B cell (primary cell): ENCODE data around the gene CRCP.

ENCODE experiments used
- EZH2 ChIP-seq: IDR thresholded peaks from 2 replicates; pipeline ENCODE4 v1.6.1; 2012; ENCODE audit warnings: borderline replicate concordance, low read depth, mild to moderate bottlenecking, moderate library complexity, low read length; ENCODE audit not compliant: insufficient read depth, poor library complexity, severe bottlenecking
- TF ChIP-seq, protein P1 (sequence below): fragments of 200-600 bp; IDR thresholded peaks from one replicate; pipeline ENCODE4 v1.8.0; 2022; ENCODE audit warnings: antibody characterized with exemption, mild to moderate bottlenecking

DNA sequence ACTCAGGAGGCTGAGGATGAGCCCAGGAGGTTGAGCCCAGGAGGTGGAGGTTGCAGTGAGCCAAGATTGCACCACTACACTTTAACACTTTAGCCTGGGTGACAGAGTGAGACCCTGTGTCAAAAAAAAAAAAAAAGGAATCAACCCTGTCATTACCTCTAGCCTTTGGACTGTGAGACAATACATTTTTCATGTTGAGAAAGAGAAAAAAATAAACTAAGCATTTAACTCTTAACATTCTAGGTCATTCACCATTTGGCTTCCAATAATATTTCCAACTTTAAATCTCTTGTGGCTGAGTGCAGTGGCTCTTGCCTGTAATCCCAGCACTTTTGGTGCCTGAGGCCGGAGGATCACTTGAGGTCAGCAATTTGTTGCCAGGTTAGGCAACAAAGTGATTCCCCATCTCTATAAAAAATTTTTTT is 48.6 kb downstream of the CRCP start:
- TF ChIP-seq, protein P1, sequence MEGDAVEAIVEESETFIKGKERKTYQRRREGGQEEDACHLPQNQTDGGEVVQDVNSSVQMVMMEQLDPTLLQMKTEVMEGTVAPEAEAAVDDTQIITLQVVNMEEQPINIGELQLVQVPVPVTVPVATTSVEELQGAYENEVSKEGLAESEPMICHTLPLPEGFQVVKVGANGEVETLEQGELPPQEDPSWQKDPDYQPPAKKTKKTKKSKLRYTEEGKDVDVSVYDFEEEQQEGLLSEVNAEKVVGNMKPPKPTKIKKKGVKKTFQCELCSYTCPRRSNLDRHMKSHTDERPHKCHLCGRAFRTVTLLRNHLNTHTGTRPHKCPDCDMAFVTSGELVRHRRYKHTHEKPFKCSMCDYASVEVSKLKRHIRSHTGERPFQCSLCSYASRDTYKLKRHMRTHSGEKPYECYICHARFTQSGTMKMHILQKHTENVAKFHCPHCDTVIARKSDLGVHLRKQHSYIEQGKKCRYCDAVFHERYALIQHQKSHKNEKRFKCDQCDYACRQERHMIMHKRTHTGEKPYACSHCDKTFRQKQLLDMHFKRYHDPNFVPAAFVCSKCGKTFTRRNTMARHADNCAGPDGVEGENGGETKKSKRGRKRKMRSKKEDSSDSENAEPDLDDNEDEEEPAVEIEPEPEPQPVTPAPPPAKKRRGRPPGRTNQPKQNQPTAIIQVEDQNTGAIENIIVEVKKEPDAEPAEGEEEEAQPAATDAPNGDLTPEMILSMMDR, result no peak
- no peak for TF ChIP-seq EZH2
